ENCODE results near the gene CTSH.

DNA sequence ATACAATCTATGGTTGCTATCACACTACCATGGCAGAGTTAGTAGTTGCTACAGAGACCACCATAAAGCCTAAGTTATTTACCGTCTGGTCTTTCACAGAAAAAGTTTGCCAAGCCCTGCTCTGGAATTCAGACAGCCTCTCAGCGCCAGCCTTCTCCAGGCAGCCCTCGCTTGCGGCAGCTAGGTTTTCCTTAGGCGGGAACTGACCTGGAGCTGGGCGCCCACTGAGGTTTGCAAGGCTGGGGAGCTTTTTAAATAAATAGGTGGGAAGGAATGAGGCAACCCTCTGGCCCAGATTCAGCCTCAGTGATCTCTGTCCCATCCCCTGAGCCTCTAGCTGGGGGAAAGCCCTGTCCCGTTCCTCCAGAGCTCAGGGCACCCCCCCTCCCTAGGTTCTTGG, 1.2 kb downstream of the CTSH start:
- no peak for TF ChIP-seq POLR2A (IDR thresholded peaks at IDR 0.05)
- TF ChIP-seq, protein P1, sequence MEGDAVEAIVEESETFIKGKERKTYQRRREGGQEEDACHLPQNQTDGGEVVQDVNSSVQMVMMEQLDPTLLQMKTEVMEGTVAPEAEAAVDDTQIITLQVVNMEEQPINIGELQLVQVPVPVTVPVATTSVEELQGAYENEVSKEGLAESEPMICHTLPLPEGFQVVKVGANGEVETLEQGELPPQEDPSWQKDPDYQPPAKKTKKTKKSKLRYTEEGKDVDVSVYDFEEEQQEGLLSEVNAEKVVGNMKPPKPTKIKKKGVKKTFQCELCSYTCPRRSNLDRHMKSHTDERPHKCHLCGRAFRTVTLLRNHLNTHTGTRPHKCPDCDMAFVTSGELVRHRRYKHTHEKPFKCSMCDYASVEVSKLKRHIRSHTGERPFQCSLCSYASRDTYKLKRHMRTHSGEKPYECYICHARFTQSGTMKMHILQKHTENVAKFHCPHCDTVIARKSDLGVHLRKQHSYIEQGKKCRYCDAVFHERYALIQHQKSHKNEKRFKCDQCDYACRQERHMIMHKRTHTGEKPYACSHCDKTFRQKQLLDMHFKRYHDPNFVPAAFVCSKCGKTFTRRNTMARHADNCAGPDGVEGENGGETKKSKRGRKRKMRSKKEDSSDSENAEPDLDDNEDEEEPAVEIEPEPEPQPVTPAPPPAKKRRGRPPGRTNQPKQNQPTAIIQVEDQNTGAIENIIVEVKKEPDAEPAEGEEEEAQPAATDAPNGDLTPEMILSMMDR (IDR thresholded peaks at IDR 0.05), result no peak
